Measurements from ENCODE around the gene CERS6. TPM values are rescaled to one million over a fixed set of nuclear protein-coding genes. Genes with fewer than 3 reads are reported as not detected.
A peak's percentile ranks its signal among the peaks of the same experiment; 100 is the strongest.

The CERS6 gene
- total and polyA plus RNA-seq, 2 donors: 9.3 to 45.2 TPM

GRCh38 chr2:168614172-168615018 is 158.3 kb downstream of the CERS6 start:
- no peak overlapping the region for H3K4me3 ChIP-seq (ENCODE audit: low read depth, low read length)
- H3K27ac ChIP-seq (ENCODE audit: low read depth): no peak overlapping the region
- DNase-seq (ENCODE audit: extremely low spot score): no peak
- H3K4me1 ChIP-seq (ENCODE audit: insufficient read depth): no peaks in the 10 kb centered on the region
- H3K36me3 ChIP-seq (ENCODE audit: insufficient read depth): no peaks in the 10 kb centered on the region
- WGBS: 58% methylated on average over 3 of the region's 3 CpGs

- Histone ChIP-seq H3K36me3 (ENCODE audit: insufficient read depth) (no peaks in the 10 kb centered on the region), H3K27ac (ENCODE audit: low read depth) (no peak overlapping the region), H3K4me3 (ENCODE audit: low read depth, low read length) (no peak overlapping the region), H3K4me1 (ENCODE audit: insufficient read depth) (no peaks in the 10 kb centered on the region)
- DNase-seq (ENCODE audit: extremely low spot score): no peak
- 94% methylated on average over 2 of the region's 2 CpGs for WGBS
Measured at GRCh38 chr2:168620554-168620953, 164.5 kb downstream of the CERS6 start.

GRCh38 chr2:168622559-168622958 is 166.5 kb downstream of the CERS6 start:
- Histone ChIP-seq H3K27ac (ENCODE audit: low read depth) (no peak overlapping the region), H3K4me3 (ENCODE audit: low read depth, low read length) (no peak overlapping the region), H3K4me1 (ENCODE audit: insufficient read depth) (no peaks in the 10 kb centered on the region), H3K36me3 (ENCODE audit: insufficient read depth) (no peaks in the 10 kb centered on the region)
- DNase-seq (ENCODE audit: extremely low spot score): no peak
- WGBS: 83% methylated on average over 1 of the region's 1 CpG

- no peaks in the 10 kb centered on the region for H3K36me3 ChIP-seq (ENCODE audit: insufficient read depth)
- no peaks in the 10 kb centered on the region for H3K4me1 ChIP-seq (ENCODE audit: insufficient read depth)
- 89% methylated on average over 3 of the region's 3 CpGs for WGBS
- no peak for DNase-seq (ENCODE audit: extremely low spot score)
- no peak overlapping the region for H3K4me3 ChIP-seq (ENCODE audit: low read depth, low read length)
- no peak overlapping the region for H3K27ac ChIP-seq (ENCODE audit: low read depth)
Measured at GRCh38 chr2:168624028-168624427, 168.0 kb downstream of the CERS6 start.

GRCh38 chr2:168626096-168626495 is 170.0 kb downstream of the CERS6 start:
- H3K4me1 ChIP-seq (ENCODE audit: insufficient read depth): no peaks in the 10 kb centered on the region
- H3K36me3 ChIP-seq (ENCODE audit: insufficient read depth): peaks cover 2% of the 10 kb centered on the region
- DNase-seq (ENCODE audit: extremely low spot score): no peak
- no peak overlapping the region for H3K27ac ChIP-seq (ENCODE audit: low read depth)
- no peak overlapping the region for H3K4me3 ChIP-seq (ENCODE audit: low read depth, low read length)
- 65% methylated on average over 4 of the region's 4 CpGs for WGBS

GRCh38 chr2:168626647-168627046 is 170.6 kb downstream of the CERS6 start:
- H3K4me3 ChIP-seq (ENCODE audit: low read depth, low read length): no peak overlapping the region
- WGBS: 39% methylated on average over 3 of the region's 3 CpGs
- no peak for DNase-seq (ENCODE audit: extremely low spot score)
- peaks cover 2% of the 10 kb centered on the region for H3K36me3 ChIP-seq (ENCODE audit: insufficient read depth)
- no peak overlapping the region for H3K27ac ChIP-seq (ENCODE audit: low read depth)
- no peaks in the 10 kb centered on the region for H3K4me1 ChIP-seq (ENCODE audit: insufficient read depth)

GRCh38 chr2:168632709-168633121 is 176.6 kb downstream of the CERS6 start:
- DNase-seq (ENCODE audit: extremely low spot score): peak; percentile 50
- no peaks in the 10 kb centered on the region for H3K4me1 ChIP-seq (ENCODE audit: insufficient read depth)
- H3K36me3 ChIP-seq (ENCODE audit: insufficient read depth): peaks cover 2% of the 10 kb centered on the region
- WGBS: 33% methylated on average over 7 of the region's 7 CpGs
- H3K4me3 ChIP-seq (ENCODE audit: low read depth, low read length): no peak overlapping the region
- H3K27ac ChIP-seq (ENCODE audit: low read depth): no peak overlapping the region

GRCh38 chr2:168633200-168633599 is 177.1 kb downstream of the CERS6 start:
- Histone ChIP-seq H3K4me1 (ENCODE audit: insufficient read depth) (no peaks in the 10 kb centered on the region), H3K36me3 (ENCODE audit: insufficient read depth) (peaks cover 2% of the 10 kb centered on the region), H3K4me3 (ENCODE audit: low read depth, low read length) (no peak overlapping the region), H3K27ac (ENCODE audit: low read depth) (no peak overlapping the region)
- no peak for DNase-seq (ENCODE audit: extremely low spot score)
- 60% methylated on average over 1 of the region's 1 CpG for WGBS

GRCh38 chr2:168633895-168634294 is 177.8 kb downstream of the CERS6 start:
- Histone ChIP-seq H3K27ac (ENCODE audit: low read depth) (no peak overlapping the region), H3K4me1 (ENCODE audit: insufficient read depth) (no peaks in the 10 kb centered on the region), H3K36me3 (ENCODE audit: insufficient read depth) (peaks cover 2% of the 10 kb centered on the region), H3K4me3 (ENCODE audit: low read depth, low read length) (no peak overlapping the region)
- WGBS: 86% methylated on average over 1 of the region's 1 CpG
- no peak for DNase-seq (ENCODE audit: extremely low spot score)

- no peaks in the 10 kb centered on the region for H3K4me1 ChIP-seq (ENCODE audit: insufficient read depth)
- H3K36me3 ChIP-seq (ENCODE audit: insufficient read depth): no peaks in the 10 kb centered on the region
- H3K4me3 ChIP-seq (ENCODE audit: low read depth, low read length): no peak overlapping the region
- DNase-seq (ENCODE audit: extremely low spot score): peak; percentile 67
- 26% methylated on average over 3 of the region's 3 CpGs for WGBS
- no peak overlapping the region for H3K27ac ChIP-seq (ENCODE audit: low read depth)
Measured at GRCh38 chr2:168635065-168635577, 179.0 kb downstream of the CERS6 start.

- Histone ChIP-seq H3K4me1 (ENCODE audit: insufficient read depth) (no peaks in the 10 kb centered on the region), H3K27ac (ENCODE audit: low read depth) (no peak overlapping the region), H3K4me3 (ENCODE audit: low read depth, low read length) (no peak overlapping the region), H3K36me3 (ENCODE audit: insufficient read depth) (no peaks in the 10 kb centered on the region)
- no peak for DNase-seq (ENCODE audit: extremely low spot score)
- WGBS: 68% methylated on average over 2 of the region's 2 CpGs
Measured at GRCh38 chr2:168639018-168639417, 182.9 kb downstream of the CERS6 start.

- Histone ChIP-seq H3K27ac (ENCODE audit: low read depth) (no peak overlapping the region), H3K36me3 (ENCODE audit: insufficient read depth) (no peaks in the 10 kb centered on the region), H3K4me3 (ENCODE audit: low read depth, low read length) (no peak overlapping the region), H3K4me1 (ENCODE audit: insufficient read depth) (no peaks in the 10 kb centered on the region)
- no peak for DNase-seq (ENCODE audit: extremely low spot score)
- 66% methylated on average over 3 of the region's 3 CpGs for WGBS
Measured at GRCh38 chr2:168639441-168639898, 183.4 kb downstream of the CERS6 start.

GRCh38 chr2:168640039-168640438 is 184.0 kb downstream of the CERS6 start:
- Histone ChIP-seq H3K4me3 (ENCODE audit: low read depth, low read length) (no peak overlapping the region), H3K36me3 (ENCODE audit: insufficient read depth) (no peaks in the 10 kb centered on the region), H3K27ac (ENCODE audit: low read depth) (no peak overlapping the region), H3K4me1 (ENCODE audit: insufficient read depth) (no peaks in the 10 kb centered on the region)
- no peak for DNase-seq (ENCODE audit: extremely low spot score)
- WGBS: 91% methylated on average over 3 of the region's 3 CpGs

GRCh38 chr2:168641636-168642035 is 185.6 kb downstream of the CERS6 start:
- H3K4me1 ChIP-seq (ENCODE audit: insufficient read depth): no peaks in the 10 kb centered on the region
- H3K27ac ChIP-seq (ENCODE audit: low read depth): no peak overlapping the region
- H3K36me3 ChIP-seq (ENCODE audit: insufficient read depth): no peaks in the 10 kb centered on the region
- DNase-seq (ENCODE audit: extremely low spot score): no peak
- WGBS: 96% methylated on average over 4 of the region's 4 CpGs
- no peak overlapping the region for H3K4me3 ChIP-seq (ENCODE audit: low read depth, low read length)

Data from urinary bladder (tissue), 4 donors.